ENCODE measurements around the gene TMEM217.
"Not testable (repeated sequence)": the region's sequence is repeated elsewhere in the genome, so short reads cannot be mapped to it uniquely, and the experiment has no call there.

GRCh38 chr6:37196451-37196850, 61.5 kb downstream of the TMEM217 start:
- TF ChIP-seq POLR2AphosphoS5 (IDR thresholded peaks at IDR 0.05; ENCODE audit: insufficient read depth in 1 of 2, low read depth in 1 of 2), result not testable (repeated sequence)
- TF ChIP-seq, protein P1, sequence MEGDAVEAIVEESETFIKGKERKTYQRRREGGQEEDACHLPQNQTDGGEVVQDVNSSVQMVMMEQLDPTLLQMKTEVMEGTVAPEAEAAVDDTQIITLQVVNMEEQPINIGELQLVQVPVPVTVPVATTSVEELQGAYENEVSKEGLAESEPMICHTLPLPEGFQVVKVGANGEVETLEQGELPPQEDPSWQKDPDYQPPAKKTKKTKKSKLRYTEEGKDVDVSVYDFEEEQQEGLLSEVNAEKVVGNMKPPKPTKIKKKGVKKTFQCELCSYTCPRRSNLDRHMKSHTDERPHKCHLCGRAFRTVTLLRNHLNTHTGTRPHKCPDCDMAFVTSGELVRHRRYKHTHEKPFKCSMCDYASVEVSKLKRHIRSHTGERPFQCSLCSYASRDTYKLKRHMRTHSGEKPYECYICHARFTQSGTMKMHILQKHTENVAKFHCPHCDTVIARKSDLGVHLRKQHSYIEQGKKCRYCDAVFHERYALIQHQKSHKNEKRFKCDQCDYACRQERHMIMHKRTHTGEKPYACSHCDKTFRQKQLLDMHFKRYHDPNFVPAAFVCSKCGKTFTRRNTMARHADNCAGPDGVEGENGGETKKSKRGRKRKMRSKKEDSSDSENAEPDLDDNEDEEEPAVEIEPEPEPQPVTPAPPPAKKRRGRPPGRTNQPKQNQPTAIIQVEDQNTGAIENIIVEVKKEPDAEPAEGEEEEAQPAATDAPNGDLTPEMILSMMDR (IDR thresholded peaks at IDR 0.05), result not testable (repeated sequence)
